Right lobe of liver (tissue), 6 donors: ENCODE results near the gene KAZN. TPM values are rescaled to one million over a fixed set of nuclear protein-coding genes. Genes with fewer than 3 reads are reported as not detected.

ENCODE experiments used
- ATAC-seq, 4 donors: fragments of 200-7000 bp; cut with Tn5 transposase; one replicate each; pipeline ENCODE4 v1.9.1; 2020; ENCODE audit warnings: mild to moderate bottlenecking in 4 of 4, moderate library complexity in 4 of 4
- DNase-seq, 3 donors: peaks; one replicate each; pipeline ENCODE4 v3.0.0-alpha.2; 2020
- H3K27ac ChIP-seq, 3 donors: fragments of 200-600 bp; one replicate each; pipeline ENCODE4 v1.8.0; 2022
- H3K27me3 ChIP-seq, 2 donors: fragments of 200-600 bp; one replicate each; pipeline ENCODE4 v1.8.0; 2022
- H3K36me3 ChIP-seq, 4 donors: fragments of 200-600 bp; sonication (generic) in 1 of 4; one replicate each; pipeline versions ENCODE4 v1.5.1 to v1.8.0; 2017 to 2022; ENCODE audit warnings: control low read depth in 1 of 4
- H3K4me1 ChIP-seq, 4 donors: fragments of 200-600 bp; sonication (generic) in 1 of 4; one replicate each; pipeline versions ENCODE4 v1.5.1 to v1.8.0; 2017 to 2022; ENCODE audit warnings: control low read depth in 1 of 4
- H3K4me3 ChIP-seq, 3 donors: fragments of 200-600 bp; one replicate each; pipeline ENCODE4 v1.8.0; 2022
- H3K9me3 ChIP-seq, 4 donors: fragments of 200-600 bp; sonication (generic) in 1 of 4; one replicate each; pipeline versions ENCODE4 v1.5.1 to v1.8.0; 2017 to 2022; ENCODE audit warnings: control low read depth in 1 of 4
- POLR2A ChIP-seq: fragments of 450-650 bp; IDR thresholded peaks from one replicate; pipeline ENCODE4 v1.6.1; 2017; ENCODE audit warnings: antibody characterized with exemption, mild to moderate bottlenecking
- WGBS: methylation state at CpG from one replicate; pipeline ENCODE4 v1.1.6; 2018; ENCODE audit warnings: low coverage, low lambda C conversion rate; ENCODE audit not compliant: insufficient coverage; ENCODE audit errors: missing lambda C conversion rate; 5-methylcytosine and 5-hydroxymethylcytosine counted together
- intact Hi-C, 2 donors: fragments of 100-400 bp; cut with DNase I; formaldehyde crosslinking; loops; one replicate each; pipeline versions ENCODE4 v1.11.2 to v1.14.1; 2022
- total RNA-seq, 6 experiments: library from RNA; depleted of rRNA in 2 of 6; stranded (reverse); fragments of >200 nt in 2 of 6; fragmentation: NEBNext Ultra II Directional in 3 of 6; extraction: Animal tissue kit (Norgen Biotek cat#: 25700) in 3 of 6; gene quantifications; one replicate each; pipeline versions ENCODE4 v1.1.0 to v1.2.4, GENCODE V29; 2016 to 2023
- TF ChIP-seq, protein P1 (sequence below), 4 donors: fragments of 200-600 bp in 3 of 4; fragments of 450-650 bp in 1 of 4; IDR thresholded peaks; one replicate each; pipeline versions ENCODE4 v1.5.1 to v1.8.0; 2016 to 2022; ENCODE audit warnings: antibody characterized with exemption in 4 of 4, mild to moderate bottlenecking in 2 of 4
- donor health status: DM: no; HTN: yes; CAD: no.
- donor health status: DM: no; HTN: no; CAD: no.
- donor health status: DM: no; HTN: no; CAD: no.
- donor health status: DM: no; HTN: yes; CAD: no.
- donor health status: DM: no; HTN: yes; CAD: no.

Gene KAZN
- total RNA-seq, 6 experiments from 2014 or later, result 1.5 to 7.2 (median 2.7) TPM

DNA sequence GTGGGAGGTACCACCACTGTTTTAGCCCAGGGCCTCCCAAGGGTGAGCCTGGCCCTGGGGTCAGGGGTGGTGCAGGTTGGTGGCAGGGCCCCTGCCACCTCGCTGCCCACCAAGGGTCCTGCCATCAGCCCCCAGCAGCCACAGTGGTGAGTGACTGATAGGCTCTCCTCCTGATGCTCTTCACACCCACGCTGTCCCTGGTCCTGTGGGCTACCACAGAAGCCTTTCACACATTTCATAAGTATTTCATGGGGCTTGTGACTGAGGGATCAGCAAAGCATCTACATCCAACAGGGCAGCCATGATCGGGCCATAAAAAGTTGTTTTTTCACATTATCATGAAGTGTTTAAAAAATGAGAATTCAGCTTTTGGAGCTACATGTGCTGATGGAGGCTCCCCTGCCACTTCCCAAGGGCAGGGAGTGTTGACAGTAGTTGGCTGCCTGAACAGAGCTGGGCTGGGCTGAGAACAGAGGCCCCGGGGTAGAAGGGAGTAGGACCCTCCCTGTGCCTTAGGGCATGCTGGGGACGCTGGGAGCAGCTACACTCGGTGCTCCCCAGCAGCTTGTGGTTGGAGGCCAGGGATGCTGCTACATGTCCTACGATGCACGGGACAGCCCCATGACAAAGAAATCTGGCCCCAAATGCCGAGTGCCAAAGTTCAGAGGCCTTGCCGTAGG, 482.0 kb downstream of the KAZN start:
- TF ChIP-seq, protein P1, sequence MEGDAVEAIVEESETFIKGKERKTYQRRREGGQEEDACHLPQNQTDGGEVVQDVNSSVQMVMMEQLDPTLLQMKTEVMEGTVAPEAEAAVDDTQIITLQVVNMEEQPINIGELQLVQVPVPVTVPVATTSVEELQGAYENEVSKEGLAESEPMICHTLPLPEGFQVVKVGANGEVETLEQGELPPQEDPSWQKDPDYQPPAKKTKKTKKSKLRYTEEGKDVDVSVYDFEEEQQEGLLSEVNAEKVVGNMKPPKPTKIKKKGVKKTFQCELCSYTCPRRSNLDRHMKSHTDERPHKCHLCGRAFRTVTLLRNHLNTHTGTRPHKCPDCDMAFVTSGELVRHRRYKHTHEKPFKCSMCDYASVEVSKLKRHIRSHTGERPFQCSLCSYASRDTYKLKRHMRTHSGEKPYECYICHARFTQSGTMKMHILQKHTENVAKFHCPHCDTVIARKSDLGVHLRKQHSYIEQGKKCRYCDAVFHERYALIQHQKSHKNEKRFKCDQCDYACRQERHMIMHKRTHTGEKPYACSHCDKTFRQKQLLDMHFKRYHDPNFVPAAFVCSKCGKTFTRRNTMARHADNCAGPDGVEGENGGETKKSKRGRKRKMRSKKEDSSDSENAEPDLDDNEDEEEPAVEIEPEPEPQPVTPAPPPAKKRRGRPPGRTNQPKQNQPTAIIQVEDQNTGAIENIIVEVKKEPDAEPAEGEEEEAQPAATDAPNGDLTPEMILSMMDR (IDR thresholded peaks at IDR 0.05), result no peak
- TF ChIP-seq POLR2A, result no peak
- WGBS, result no CpG with 5 or more reads among the region's 10 CpGs
- Histone ChIP-seq H3K27me3 (no peaks in the 10 kb centered on the region), H3K4me1 (no peaks in the 10 kb centered on the region), H3K27ac (no peak overlapping the region), H3K9me3 (no peaks in the 10 kb centered on the region), H3K4me3 (no peak overlapping the region), H3K36me3 (no peaks in the 10 kb centered on the region)
- ATAC-seq (no peak), DNase-seq (no peak)
- intact Hi-C loops, result no loop called here

- DNase-seq (no peak), ATAC-seq (no peak)
- 73% methylated on average over 7 of the region's 8 CpGs for WGBS
- no peaks in the 10 kb centered on the region for H3K36me3 ChIP-seq
- H3K9me3 ChIP-seq, result no peaks in the 10 kb centered on the region
- no peak overlapping the region for H3K27ac ChIP-seq
- H3K27me3 ChIP-seq, result no peaks in the 10 kb centered on the region
- intact Hi-C loops, result no loop called here
- H3K4me3 ChIP-seq, result no peak overlapping the region
- H3K4me1 ChIP-seq, result no peaks in the 10 kb centered on the region
- TF ChIP-seq POLR2A, result no peak
- TF ChIP-seq, protein P1 (IDR thresholded peaks at IDR 0.05), result no peak
Measured at GRCh38 chr1:15081102-15081501, 482.6 kb downstream of the KAZN start.

GRCh38 chr1:15083578-15083977, 485.1 kb downstream of the KAZN start:
- 77% methylated on average over 7 of the region's 7 CpGs for WGBS
- ATAC-seq (no peak), DNase-seq (no peak)
- no peak for TF ChIP-seq POLR2A
- TF ChIP-seq, protein P1 (IDR thresholded peaks at IDR 0.05), result no peak
- Histone ChIP-seq H3K4me1 (no peaks in the 10 kb centered on the region), H3K4me3 (no peak overlapping the region), H3K27ac (no peak overlapping the region), H3K36me3 (no peaks in the 10 kb centered on the region), H3K9me3 (no peaks in the 10 kb centered on the region), H3K27me3 (no peaks in the 10 kb centered on the region)
- intact Hi-C loops, result no loop called here

- Histone ChIP-seq H3K27me3 (no peaks in the 10 kb centered on the region), H3K9me3 (no peaks in the 10 kb centered on the region), H3K4me3 (no peak overlapping the region), H3K36me3 (no peaks in the 10 kb centered on the region), H3K27ac (no peak overlapping the region), H3K4me1 (no peaks in the 10 kb centered on the region)
- DNase-seq (no peak), ATAC-seq (peak in 1 of 4 donors; percentile 13)
- intact Hi-C loops, result no loop called here
- 48% methylated on average over 7 of the region's 16 CpGs for WGBS
- TF ChIP-seq, protein P1 (IDR thresholded peaks at IDR 0.05), result no peak
- TF ChIP-seq POLR2A, result no peak
Measured at GRCh38 chr1:15088281-15088971, 489.9 kb downstream of the KAZN start.
